Measurements from ENCODE around the gene TGFBR3. TPM values are rescaled to one million over a fixed set of nuclear protein-coding genes. Genes with fewer than 3 reads are reported as not detected.

TGFBR3 gene
- total RNA-seq, 1 experiment from 2014 or later = 2.4 TPM

- Histone ChIP-seq H3K9me3 (ENCODE audit: control insufficient read depth, low read depth, low read length) (no peaks in the 10 kb centered on the region), H3K23ac (ENCODE audit: insufficient read length, low read depth, low read length) (no peak overlapping the region), H3K23me2 (ENCODE audit: insufficient read length, low read depth, low read length, poor library complexity, severe bottlenecking) (no peaks in the 10 kb centered on the region), H2AFZ (ENCODE audit: low read length) (no peak overlapping the region), H3K14ac (ENCODE audit: insufficient read depth, low read length) (no peak overlapping the region), H3K27me3 (ENCODE audit: insufficient read depth, low read length) (no peaks in the 10 kb centered on the region), H4K91ac (ENCODE audit: insufficient read length, low read depth, low read length) (no peak overlapping the region), H2AK5ac (ENCODE audit: insufficient read length, low read length) (no peak overlapping the region), H2BK15ac (ENCODE audit: low read depth, low read length) (no peak overlapping the region), H2BK20ac (ENCODE audit: low read depth, low read length, poor library complexity, severe bottlenecking) (no peak overlapping the region), H2BK120ac (ENCODE audit: low read depth, low read length, poor library complexity, severe bottlenecking) (no peak overlapping the region), H3K18ac (ENCODE audit: insufficient read length, low read depth, low read length) (no peak overlapping the region), H3K56ac (ENCODE audit: insufficient read length, low read depth, low read length) (no peak overlapping the region), H2BK12ac (ENCODE audit: insufficient read length, low read depth, low read length) (no peak overlapping the region), H3K4me2 (ENCODE audit: insufficient read depth, insufficient read length, low read length) (no peak overlapping the region), H3K9ac (ENCODE audit: extremely low read depth, insufficient read length, low read length) (no peak overlapping the region), H4K20me1 (ENCODE audit: control insufficient read depth, insufficient read depth, insufficient read length) (no peaks in the 10 kb centered on the region), H3K4me1 (ENCODE audit: insufficient read depth, low read length) (no peaks in the 10 kb centered on the region), H3K4ac (ENCODE audit: low read depth, low read length) (no peak overlapping the region), H4K5ac (ENCODE audit: insufficient read length, low read depth, low read length) (no peak overlapping the region), H3T11ph (ENCODE audit: low read length) (no peak overlapping the region), H3K27ac (ENCODE audit: insufficient read length, low read depth, low read length) (no peak overlapping the region), H3K79me2 (ENCODE audit: insufficient read depth, low read length) (no peaks in the 10 kb centered on the region), H3K79me1 (ENCODE audit: insufficient read depth, low read depth, low read length, poor library complexity, severe bottlenecking) (no peaks in the 10 kb centered on the region), H2BK5ac (ENCODE audit: insufficient read length, low read length) (no peak overlapping the region), H4K8ac (replicated peaks; ENCODE audit: insufficient read length, low read depth, low read length) (no peak overlapping the region)
- no peaks in the 10 kb centered on the region for H3K9me3 Mint-ChIP-seq
- no peak for DNase-seq
- H3K4me3 Mint-ChIP-seq = no peak overlapping the region
- no CpG with 5 or more reads among the region's 4 CpGs for WGBS (ENCODE audit: extremely low coverage, insufficient read length, low lambda C conversion rate)
- no peaks in the 10 kb centered on the region; the same call in 1 of the 2 replicates for H3K27me3 Mint-ChIP-seq (ENCODE audit: low read depth)
- H3K36me3 Mint-ChIP-seq (ENCODE audit: insufficient read depth in 1 of 3, low read depth in 3 of 3) = no peaks in the 10 kb centered on the region
- TF ChIP-seq CTCF (conservative IDR thresholded peaks at IDR 0.05) = no peak
- H3K27ac Mint-ChIP-seq = no peak overlapping the region
- peaks cover 19 to 30% of the 10 kb centered on the region in 2 experiments for H3K4me1 Mint-ChIP-seq
Measured at GRCh38 chr1:91763252-91763651, 122.7 kb downstream of the TGFBR3 start.
